Hindlimb muscle (tissue), 1 donor: ENCODE results near the gene TRAPPC14. TPM values are rescaled to one million over a fixed set of nuclear protein-coding genes. Genes with fewer than 3 reads are reported as not detected.
"Not testable (repeated sequence)": the region's sequence is repeated elsewhere in the genome, so short reads cannot be mapped to it uniquely, and the experiment has no call there.

Experiments
- DNase-seq: peaks from one replicate; pipeline ENCODE4 v3.0.0-alpha.2; 2013
- polyA plus RNA-seq: library from polyadenylated mRNA; unstranded; fragments of 120-200 nt; gene quantifications from one replicate; pipeline ENCODE4 v1.2.1, GENCODE V29; 2013; ENCODE audit not compliant: insufficient read length

Gene TRAPPC14
- polyA plus RNA-seq, 1 donor: 12.1 TPM

GRCh38 chr7:100153708-100154535 lies 4.6 kb downstream of the TRAPPC14 start:
- no peak for DNase-seq

GRCh38 chr7:100152937-100153666 lies 5.4 kb downstream of the TRAPPC14 start:
- no peak for DNase-seq

- no peak for DNase-seq
Measured at GRCh38 chr7:100152404-100152803, 6.1 kb downstream of the TRAPPC14 start.

- peak; percentile 98 for DNase-seq
Measured at GRCh38 chr7:100148559-100149328, 9.8 kb downstream of the TRAPPC14 start, which contains the start of gene LAMTOR4. Gene LAMTOR4, plus strand, starts transcription at chr7:100148918. Its CDS starts 55 bp downstream, at chr7:100148973.

GRCh38 chr7:100148225-100148558 lies 10.3 kb downstream of the TRAPPC14 start:
- no peak for DNase-seq

- no peak for DNase-seq
Measured at GRCh38 chr7:100147278-100147677, 11.2 kb downstream of the TRAPPC14 start.

- not testable (repeated sequence) for DNase-seq
Measured at GRCh38 chr7:100146350-100146749, 12.2 kb downstream of the TRAPPC14 start.

- no peak for DNase-seq
Measured at GRCh38 chr7:100142461-100142860, 16.1 kb downstream of the TRAPPC14 start.

GRCh38 chr7:100141555-100141949 lies 17.0 kb downstream of the TRAPPC14 start:
- no peak for DNase-seq

- DNase-seq: no peak
Measured at GRCh38 chr7:100137851-100138760, 20.4 kb downstream of the TRAPPC14 start.

- peak; percentile 53 for DNase-seq
Measured at GRCh38 chr7:100132697-100133151, 25.8 kb downstream of the TRAPPC14 start.

GRCh38 chr7:100132126-100132525 lies 26.4 kb downstream of the TRAPPC14 start:
- no peak for DNase-seq

- DNase-seq: peak; percentile 73
Measured at GRCh38 chr7:100130608-100131453, 27.7 kb downstream of the TRAPPC14 start.

GRCh38 chr7:100130220-100130607 lies 28.3 kb downstream of the TRAPPC14 start:
- DNase-seq: not testable (repeated sequence)

GRCh38 chr7:100128637-100128963 lies 29.9 kb downstream of the TRAPPC14 start:
- no peak for DNase-seq

GRCh38 chr7:100127866-100128636 lies 30.5 kb downstream of the TRAPPC14 start:
- peak; percentile 32 for DNase-seq

- peak; percentile 94 for DNase-seq
Measured at GRCh38 chr7:100126931-100127865, 31.3 kb downstream of the TRAPPC14 start, which contains the start of gene MBLAC1. Gene MBLAC1, plus strand, starts transcription at chr7:100126967. Its CDS starts 429 bp downstream, at chr7:100127396.

GRCh38 chr7:100126239-100126930 lies 32.1 kb downstream of the TRAPPC14 start:
- no peak for DNase-seq
